Gastroesophageal sphincter (tissue), 4 donors: ENCODE data around the gene SEC11A. TPM values are rescaled to one million over a fixed set of nuclear protein-coding genes. Genes with fewer than 3 reads are reported as not detected.

Experiments used
- ATAC-seq: fragments of 150-250 bp; one replicate; pipeline ENCODE4 v1.9.1; 2016; ENCODE audit warnings: mild to moderate bottlenecking, moderate library complexity
- H3K27ac ChIP-seq, 4 donors: fragments of 200-600 bp; sonication (generic) in 3 of 4; 1 replicate in 3 of 4; 2 replicates in 1 of 4; pipeline ENCODE4 v1.5.1; 2016 to 2019
- H3K27me3 ChIP-seq: fragments of 200-600 bp; sonication (generic); one replicate; pipeline ENCODE4 v1.5.1; 2019
- H3K36me3 ChIP-seq, 2 donors: fragments of 200-600 bp; sonication (generic); one replicate each; pipeline ENCODE4 v1.5.1; 2019; ENCODE audit warnings: control low read depth in 1 of 2
- H3K4me1 ChIP-seq, 3 donors: fragments of 200-600 bp; sonication (generic); 1 replicate in 2 of 3; 2 replicates in 1 of 3; pipeline ENCODE4 v1.5.1; 2016 to 2019; ENCODE audit warnings: control low read depth in 2 of 3
- H3K4me3 ChIP-seq, 2 donors: fragments of 200-600 bp; sonication (generic); one replicate each; pipeline ENCODE4 v1.5.1; 2019; ENCODE audit warnings: mild to moderate bottlenecking in 1 of 2, moderate library complexity in 1 of 2
- H3K9me3 ChIP-seq, 3 donors: fragments of 200-600 bp; sonication (generic); one replicate each; pipeline ENCODE4 v1.5.1; 2017 to 2019; ENCODE audit warnings: control low read depth in 2 of 3
- CTCF ChIP-seq, 4 experiments: fragments of 200-600 bp in 2 of 4; fragments of 450-650 bp in 2 of 4; sonication (generic) in 1 of 4; IDR thresholded peaks; one replicate each; pipeline ENCODE4 v1.5.1; 2017 to 2019; ENCODE audit warnings: antibody characterized with exemption in 4 of 4, mild to moderate bottlenecking in 2 of 4, moderate library complexity in 2 of 4
- EP300 ChIP-seq: sonication (generic); formaldehyde crosslinking; IDR thresholded peaks from one replicate; pipeline ENCODE4 v1.6.1; 2017; ENCODE audit warnings: antibody characterized with exemption, mild to moderate bottlenecking
- POLR2A ChIP-seq, 2 donors: fragments of 450-650 bp; IDR thresholded peaks; one replicate each; pipeline ENCODE4 v1.6.1; 2017; ENCODE audit warnings: antibody characterized with exemption in 2 of 2, mild to moderate bottlenecking in 2 of 2, moderate library complexity in 1 of 2
- POLR2AphosphoS5 ChIP-seq: sonication (generic); formaldehyde crosslinking; IDR thresholded peaks from one replicate; pipeline ENCODE4 v1.6.1; 2017; ENCODE audit warnings: antibody characterized with exemption
- WGBS, 2 donors: methylation state at CpG; one replicate each; pipeline ENCODE4 v1.1.5; 2018; ENCODE audit warnings: low coverage in 1 of 2; 5-methylcytosine and 5-hydroxymethylcytosine counted together
- total RNA-seq, 4 donors: library from RNA; depleted of rRNA; stranded (reverse); fragments of >200 nt; gene quantifications; one replicate each; pipeline ENCODE4 v1.1.0, GENCODE V29; 2016

Gene SEC11A
- total RNA-seq, 4 donors from 2014 or later: 63.3 to 139 (median 99.4) TPM

- peak overlapping the region; percentile 71 to 76 for H3K4me3 ChIP-seq
- H3K4me1 ChIP-seq: peaks cover 0 to 71% (median 22%) of the 10 kb centered on the region in 3 donors
- no peak for ATAC-seq
- H3K27ac ChIP-seq: peak overlapping the region; percentile 68 to 93 (median 89)
- H3K9me3 ChIP-seq: no peaks in the 10 kb centered on the region
- peaks cover 0 to 39% of the 10 kb centered on the region in 2 donors for H3K36me3 ChIP-seq
- 7 to 17% methylated on average over 3 of the region's 7 CpGs for WGBS, 2 donors
- TF ChIP-seq POLR2AphosphoS5 (no peak), EP300 (no peak), POLR2A (IDR thresholded peaks at IDR 0.05) (no peak), CTCF (IDR thresholded peaks at IDR 0.05) (no peak)
- H3K27me3 ChIP-seq: no peaks in the 10 kb centered on the region
Observed at GRCh38 chr15:84653584-84653909, 62.4 kb downstream of the SEC11A start.

DNA sequence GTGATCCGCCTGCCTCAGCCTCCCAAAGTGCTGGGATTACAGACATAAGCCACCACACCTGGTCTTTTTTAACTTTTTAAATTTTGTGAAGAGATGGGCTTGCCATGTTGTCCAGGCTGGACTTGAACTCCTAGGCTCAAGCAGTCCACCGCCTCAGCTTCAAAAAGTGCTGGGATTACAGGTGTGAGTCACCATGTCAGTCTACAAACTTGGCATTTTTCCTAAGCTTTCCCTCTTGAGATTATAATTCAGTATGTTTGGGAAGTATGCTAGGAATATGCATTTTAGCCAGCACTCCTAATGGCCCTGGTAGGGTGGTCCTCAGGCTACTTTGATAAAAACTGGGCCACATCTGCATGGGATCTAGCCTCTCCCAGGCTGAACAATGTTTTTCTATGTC lies 66.2 kb downstream of the SEC11A start:
- H3K9me3 ChIP-seq: no peaks in the 10 kb centered on the region
- H3K4me1 ChIP-seq: peaks cover 0 to 48% (median 12%) of the 10 kb centered on the region in 3 donors
- no peak for ATAC-seq
- H3K27me3 ChIP-seq: no peaks in the 10 kb centered on the region
- TF ChIP-seq POLR2AphosphoS5: no peak
- no peak for TF ChIP-seq CTCF (IDR thresholded peaks at IDR 0.05)
- TF ChIP-seq POLR2A (IDR thresholded peaks at IDR 0.05): no peak
- TF ChIP-seq EP300: no peak
- whole genome bisulfite sequencing, 2 donors: 60 to 100% methylated on average over 1 to 2 of the region's 2 CpGs
- no peak overlapping the region for H3K27ac ChIP-seq
- H3K36me3 ChIP-seq: peaks cover 0 to 78% of the 10 kb centered on the region in 2 donors
- H3K4me3 ChIP-seq: no peak overlapping the region

DNA sequence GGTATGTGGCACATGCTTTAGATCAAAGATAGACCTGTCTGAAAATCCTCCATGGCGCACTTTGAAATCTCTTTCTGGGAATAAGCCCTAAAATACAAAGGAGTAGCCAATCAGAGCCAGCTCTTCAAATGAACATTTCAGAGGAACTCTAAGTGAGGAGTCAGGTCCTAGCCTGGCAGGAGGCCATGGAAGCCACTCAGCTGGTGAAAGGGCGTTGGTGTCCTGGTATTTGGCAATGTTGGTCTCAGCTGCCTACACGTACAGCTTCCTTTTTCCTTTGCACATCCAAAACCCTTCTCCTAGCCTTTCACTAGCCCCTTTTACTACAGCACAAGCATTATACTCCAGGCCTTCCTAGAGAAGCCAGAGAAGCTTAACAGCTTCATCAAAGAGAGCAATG lies 67.4 kb downstream of the SEC11A start:
- Histone ChIP-seq H3K27ac (peak overlapping the region in 1 of 4 donors; percentile 5), H3K27me3 (no peaks in the 10 kb centered on the region), H3K36me3 (peaks cover 0 to 89% of the 10 kb centered on the region in 2 donors), H3K9me3 (no peaks in the 10 kb centered on the region), H3K4me1 (peaks cover 0 to 43% (median 12%) of the 10 kb centered on the region in 3 donors), H3K4me3 (no peak overlapping the region)
- no peak for ATAC-seq
- TF ChIP-seq EP300 (no peak), CTCF (IDR thresholded peaks at IDR 0.05) (no peak), POLR2A (IDR thresholded peaks at IDR 0.05) (no peak), POLR2AphosphoS5 (no peak)
- whole genome bisulfite sequencing, 2 donors: 23 to 52% methylated on average over 2 to 3 of the region's 3 CpGs

GRCh38 chr15:84647726-84648125 lies 68.2 kb downstream of the SEC11A start:
- Histone ChIP-seq H3K4me1 (peaks cover 0 to 35% (median 4%) of the 10 kb centered on the region in 3 donors), H3K27ac (no peak overlapping the region), H3K9me3 (no peaks in the 10 kb centered on the region), H3K4me3 (no peak overlapping the region), H3K27me3 (no peaks in the 10 kb centered on the region), H3K36me3 (peaks cover 0 to 97% of the 10 kb centered on the region in 2 donors)
- TF ChIP-seq CTCF (IDR thresholded peaks at IDR 0.05) (no peak), POLR2A (IDR thresholded peaks at IDR 0.05) (no peak), EP300 (no peak), POLR2AphosphoS5 (no peak)
- no peak for ATAC-seq

DNA sequence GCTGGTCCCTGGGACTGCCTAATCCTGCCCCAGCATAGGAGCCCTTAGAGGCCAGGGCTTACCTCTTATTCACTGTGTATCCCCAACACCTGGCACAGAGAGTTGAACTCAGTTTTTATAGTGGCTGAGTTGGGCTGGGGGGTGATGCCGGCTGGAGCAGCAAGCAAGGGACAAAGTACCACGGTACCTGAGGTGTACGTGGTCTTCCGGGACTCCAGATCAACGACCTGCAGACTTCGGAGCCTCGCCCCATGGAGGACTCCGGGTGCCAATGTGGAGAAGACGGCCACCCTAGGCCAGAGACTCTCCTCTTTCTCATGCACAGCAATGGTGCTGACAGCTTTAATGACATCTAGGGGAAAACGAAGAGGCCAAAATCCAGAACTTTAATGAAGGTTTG lies 69.9 kb downstream of the SEC11A start:
- H3K9me3 ChIP-seq: no peaks in the 10 kb centered on the region
- 57% methylated on average over 1 of the region's 10 CpGs; no CpG with 5 or more reads in 1 of the 2 donors for WGBS, 2 donors
- H3K27me3 ChIP-seq: no peaks in the 10 kb centered on the region
- H3K4me3 ChIP-seq: no peak overlapping the region
- TF ChIP-seq EP300 (no peak), CTCF (IDR thresholded peaks at IDR 0.05) (no peak)
- peaks cover 0 to 18% (median 0%) of the 10 kb centered on the region in 3 donors for H3K4me1 ChIP-seq
- no peak overlapping the region for H3K27ac ChIP-seq
- peaks cover 0 to 100% of the 10 kb centered on the region in 2 donors for H3K36me3 ChIP-seq
- no peak for ATAC-seq
